HG02885 (cell line): ENCODE measurements around the gene TXN2.
"Not testable (repeated sequence)": the region's sequence is repeated elsewhere in the genome, so short reads cannot be mapped to it uniquely, and the experiment has no call there.

Source experiments
- ATAC-seq: cut with Tn5 transposase; IDR thresholded peaks from one replicate; pipeline ENCODE4 v1.9.1; 2021; ENCODE audit warnings: mild to moderate bottlenecking; ENCODE audit not compliant: unreplicated experiment, poor library complexity

Gene TXN2

GRCh38 chr22:36432592-36433317 is 48.7 kb downstream of the TXN2 start:
- ATAC-seq: no peak

GRCh38 chr22:36431977-36432376 is 49.5 kb downstream of the TXN2 start:
- ATAC-seq: no peak

GRCh38 chr22:36430863-36431262 is 50.6 kb downstream of the TXN2 start:
- no peak for ATAC-seq

- not testable (repeated sequence) for ATAC-seq
Measured at GRCh38 chr22:36427952-36428351, 53.5 kb downstream of the TXN2 start.

- ATAC-seq: no peak
Measured at GRCh38 chr22:36425977-36426523, 55.4 kb downstream of the TXN2 start.

GRCh38 chr22:36424901-36425579 is 56.4 kb downstream of the TXN2 start:
- no peak for ATAC-seq

GRCh38 chr22:36424466-36424865 is 57.0 kb downstream of the TXN2 start:
- ATAC-seq: not testable (repeated sequence)

GRCh38 chr22:36423461-36424404 is 57.7 kb downstream of the TXN2 start:
- no peak for ATAC-seq

GRCh38 chr22:36422287-36423014 is 59.0 kb downstream of the TXN2 start:
- no peak for ATAC-seq

- no peak for ATAC-seq
Measured at GRCh38 chr22:36419912-36420882, 61.2 kb downstream of the TXN2 start.

GRCh38 chr22:36419177-36419911 is 62.1 kb downstream of the TXN2 start:
- no peak for ATAC-seq

GRCh38 chr22:36417281-36417686 is 64.2 kb downstream of the TXN2 start:
- no peak for ATAC-seq
